C1 segment of cervical spinal cord (tissue), 14 donors: ENCODE results near the gene BEX4.
"Not testable (repeated sequence)": the region's sequence is repeated elsewhere in the genome, so short reads cannot be mapped to it uniquely, and the experiment has no call there.

Experiments used
- DNase-seq, 14 donors: peaks; one replicate each; lab custom pipeline; 2025; lab: John Stamatoyannopoulos, UW

BEX4 gene, protein sequence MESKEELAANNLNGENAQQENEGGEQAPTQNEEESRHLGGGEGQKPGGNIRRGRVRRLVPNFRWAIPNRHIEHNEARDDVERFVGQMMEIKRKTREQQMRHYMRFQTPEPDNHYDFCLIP

DNA sequence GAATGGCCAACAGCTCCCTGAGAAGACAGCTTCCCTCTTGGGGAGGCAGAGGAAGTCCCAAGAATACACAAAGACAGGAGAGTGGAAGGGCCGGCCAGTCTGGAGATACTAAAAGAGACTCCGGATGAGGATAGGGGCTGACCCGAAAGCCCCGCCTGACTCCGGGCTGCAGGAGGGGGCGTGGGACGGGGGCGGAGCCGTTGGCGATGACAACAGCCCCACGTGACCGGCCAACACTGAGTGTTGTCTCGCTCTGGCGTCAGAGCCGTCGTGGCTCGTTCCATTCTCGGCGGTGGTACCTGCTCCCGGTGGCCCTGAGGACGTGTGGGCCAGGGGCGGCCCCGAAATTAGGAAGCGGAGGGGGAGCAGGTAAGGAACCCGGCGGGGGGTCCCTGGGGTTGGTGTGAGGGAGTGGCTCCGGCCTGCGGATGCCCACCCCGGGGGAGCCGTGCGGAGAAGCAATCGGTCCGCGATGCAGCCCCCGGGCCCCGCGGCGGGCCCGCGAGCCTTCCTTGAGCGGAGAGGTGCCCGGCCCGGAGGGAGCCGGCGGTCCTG is at the start of gene BEX4:
TSS of gene BEX4 (plus strand) at position 239 of the 555 bp plus-strand sequence. CDS start 1,046 bp downstream, outside the sequence.
- peak; percentile 13 to 79 (median 66) for DNase-seq

DNA sequence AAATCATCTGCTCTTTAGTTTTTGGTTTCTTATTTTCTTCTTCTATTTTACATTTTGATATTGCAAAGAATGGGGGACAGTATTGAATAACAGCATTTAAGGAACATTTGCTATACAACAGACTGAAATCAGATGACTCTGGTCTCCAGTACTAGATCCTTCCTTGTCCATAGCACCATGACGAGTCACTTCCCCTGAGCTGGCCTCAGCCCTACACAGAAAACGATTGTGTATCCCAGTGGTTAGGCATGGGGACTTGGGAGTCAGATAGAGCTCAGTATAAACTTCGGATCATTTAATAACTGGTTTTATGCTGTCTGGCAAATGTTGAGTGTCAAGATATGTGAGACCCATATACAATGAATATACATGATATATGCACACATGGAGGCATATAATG is 44.7 kb upstream of the BEX4 start:
- DNase-seq = no peak

DNA sequence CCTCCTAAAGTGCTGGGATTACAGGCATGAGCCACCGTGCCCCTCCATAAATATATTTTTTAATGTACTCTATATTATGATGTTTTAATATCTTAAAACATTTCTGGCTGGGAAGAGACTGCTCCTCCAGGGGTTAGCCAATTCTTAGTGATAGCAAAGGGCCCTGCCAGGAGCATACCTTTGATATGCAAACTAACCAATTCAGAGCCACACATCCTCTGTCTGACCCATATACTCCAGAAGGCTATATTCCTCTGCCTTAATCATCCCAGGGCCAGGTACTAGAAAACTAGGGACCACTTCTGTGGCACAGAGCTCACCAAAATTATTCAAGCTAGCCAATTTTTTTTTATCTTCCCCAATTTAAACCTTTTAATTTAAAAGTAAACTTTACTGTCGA is 43.6 kb upstream of the BEX4 start:
- no peak for DNase-seq

DNA sequence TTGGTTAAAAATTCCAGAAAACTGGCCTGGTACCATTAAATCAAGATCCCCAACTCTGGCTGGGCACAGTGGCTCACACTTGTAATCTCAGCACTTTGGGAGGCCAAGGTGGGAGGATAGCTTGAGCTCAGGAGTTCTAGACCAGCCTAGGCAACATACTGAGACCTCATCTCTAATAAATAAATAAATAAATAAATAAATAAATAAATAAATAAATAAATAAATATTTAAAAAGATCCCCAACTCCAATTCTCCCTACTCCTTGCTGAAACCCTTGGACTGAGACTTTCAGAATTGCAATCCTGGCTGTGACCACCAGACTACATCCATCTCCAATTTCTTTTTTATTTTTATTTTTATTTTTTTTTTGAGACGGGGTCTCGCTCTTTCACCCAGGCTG is 39.7 kb upstream of the BEX4 start:
- not testable (repeated sequence) for DNase-seq

DNA sequence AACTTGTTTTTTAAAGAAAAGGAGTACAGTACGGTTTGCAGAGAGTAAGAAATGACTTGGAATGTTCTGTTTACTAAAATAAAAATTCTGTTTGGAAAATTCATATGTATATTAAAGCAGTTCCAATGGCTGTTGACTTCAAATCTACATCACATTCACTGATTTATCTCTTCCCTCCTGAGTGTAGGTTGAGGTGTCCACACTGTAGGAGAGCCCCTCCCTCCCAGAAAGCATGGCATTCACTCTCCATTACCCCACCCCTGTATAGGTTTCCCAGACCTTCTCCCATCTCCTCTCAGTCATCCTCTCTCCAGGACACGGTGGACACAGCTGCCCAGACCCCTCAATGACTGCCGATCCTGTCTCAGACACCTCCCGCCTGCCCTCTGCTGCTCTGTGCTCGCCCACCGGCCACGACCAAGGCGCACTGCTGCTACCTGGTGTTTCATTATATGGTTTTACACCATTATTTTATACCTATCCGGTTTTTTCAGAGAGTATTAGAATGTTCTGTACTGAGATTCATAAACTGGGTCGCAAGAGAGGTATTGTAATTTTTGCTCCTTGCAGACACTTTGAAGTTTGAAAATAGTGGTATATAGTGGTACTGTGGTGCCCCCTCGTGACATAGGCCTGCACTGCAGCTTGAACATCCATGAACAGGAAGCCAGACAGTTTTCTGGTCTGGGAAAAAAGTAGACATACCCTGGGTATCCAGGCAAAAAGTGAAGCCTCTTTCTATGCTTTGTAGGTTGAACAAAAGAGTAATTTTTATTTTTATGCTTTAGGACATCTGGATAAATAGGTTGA is 38.8 kb upstream of the BEX4 start:
- peak in 8 of 14 donors; percentile 3 to 21 (median 6) for DNase-seq

DNA sequence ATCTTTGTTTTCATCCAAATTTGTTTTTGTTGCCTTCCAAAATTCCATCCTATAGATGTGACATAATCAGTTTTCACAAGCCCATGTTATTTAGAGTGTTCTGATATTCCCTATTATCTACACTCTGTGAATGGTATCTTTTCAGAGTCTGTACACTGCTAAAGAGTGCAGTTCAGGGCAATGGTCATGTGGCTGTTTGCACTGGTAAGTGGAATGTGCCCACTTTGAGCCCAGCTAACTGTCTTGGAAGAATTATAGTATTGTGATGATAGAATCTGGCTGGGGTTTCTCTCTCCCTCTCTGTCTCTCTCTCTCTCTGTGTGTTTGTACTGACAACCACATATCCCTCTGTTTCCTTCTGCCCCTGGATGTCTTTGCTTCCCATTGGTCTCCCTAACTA is 37.4 kb upstream of the BEX4 start:
- no peak for DNase-seq

DNA sequence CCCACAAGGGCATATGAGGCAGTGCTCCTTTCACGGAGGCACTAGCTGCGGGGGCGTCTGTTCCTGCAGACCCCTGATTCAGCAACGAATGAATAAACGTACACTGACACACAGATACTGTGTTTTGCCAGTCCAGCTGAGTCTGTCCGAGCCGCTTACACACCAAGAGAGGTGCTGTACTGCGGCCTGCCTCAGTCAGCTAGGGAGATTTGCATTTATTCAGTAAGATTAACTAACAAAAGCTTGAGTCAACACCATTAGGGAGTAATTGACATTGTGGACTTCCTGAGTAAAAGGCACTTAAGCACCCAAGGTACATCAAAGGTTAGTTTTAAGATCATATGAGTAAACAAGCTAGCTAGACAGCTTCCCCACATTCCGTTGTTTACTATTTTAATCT is 31.0 kb upstream of the BEX4 start:
- DNase-seq = no peak

DNA sequence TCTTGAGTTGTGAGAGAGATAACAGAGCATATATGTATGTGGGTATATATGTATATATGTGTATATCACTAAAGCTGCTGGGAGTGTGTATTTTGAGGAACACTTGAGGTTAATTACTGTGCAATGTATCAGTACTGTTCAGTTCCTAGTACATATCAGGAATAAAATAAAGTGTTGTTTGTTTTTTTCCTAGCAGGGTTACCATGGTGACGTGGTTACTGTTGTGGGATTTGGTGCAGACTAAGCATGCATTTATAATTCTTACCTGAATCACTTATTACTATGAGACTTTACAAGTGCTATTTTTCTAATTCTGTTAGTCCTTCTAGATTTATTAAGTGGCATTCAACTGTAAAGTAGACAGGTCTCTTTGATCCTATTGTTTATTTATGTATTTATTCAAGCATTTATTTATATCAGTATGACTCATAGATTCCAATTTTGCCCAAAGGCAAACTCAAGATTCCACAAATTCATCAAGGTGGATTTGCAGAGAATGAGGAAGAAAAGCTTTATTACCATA is 26.9 kb upstream of the BEX4 start:
- DNase-seq = no peak

DNA sequence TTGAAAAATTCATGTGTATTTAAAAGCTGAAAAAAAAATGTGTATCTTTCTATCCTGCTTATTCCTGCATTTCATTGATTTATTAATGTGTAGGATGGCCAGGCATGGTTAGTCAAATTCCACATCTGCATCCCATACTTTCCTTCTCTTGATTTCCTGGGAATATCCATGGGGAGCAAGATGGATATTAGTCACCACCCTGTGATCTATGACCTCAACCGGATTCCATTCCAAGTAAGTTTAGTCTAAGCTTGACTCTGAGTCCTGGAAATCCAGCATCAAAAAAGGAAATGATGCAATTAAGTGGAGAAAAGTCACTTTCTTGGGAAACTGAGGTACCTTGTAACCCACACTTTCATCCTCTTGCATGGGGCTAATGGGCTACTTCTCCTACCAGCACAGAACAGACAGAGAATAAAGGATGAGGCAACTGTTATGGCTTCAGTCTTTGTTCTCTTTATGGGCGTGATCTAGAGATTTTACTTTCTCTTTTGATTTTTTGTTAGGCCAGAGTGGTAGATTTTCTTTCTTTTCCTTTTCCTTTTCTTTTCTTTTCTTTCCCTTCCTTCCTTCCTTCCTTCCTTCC is 17.1 kb upstream of the BEX4 start:
- no peak for DNase-seq

DNA sequence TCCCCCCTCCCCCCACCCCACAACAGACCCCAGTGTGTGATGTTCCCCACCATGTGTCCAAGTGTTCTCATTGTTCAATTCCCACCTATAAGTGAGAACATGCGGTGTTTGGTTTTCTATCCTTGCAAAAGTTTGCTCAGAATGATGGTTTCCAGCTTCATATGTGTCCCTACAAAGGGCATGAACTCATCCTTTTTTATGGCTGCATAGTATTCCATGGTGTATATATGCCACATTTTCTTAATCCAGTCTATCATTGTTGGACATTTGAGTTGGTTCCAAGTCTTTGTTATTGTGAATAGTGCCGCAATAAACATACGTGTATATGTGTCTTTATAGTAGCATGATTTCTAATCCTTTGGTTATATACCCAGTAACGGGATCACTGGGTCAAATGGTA is 16.2 kb upstream of the BEX4 start:
- DNase-seq = not testable (repeated sequence)

DNA sequence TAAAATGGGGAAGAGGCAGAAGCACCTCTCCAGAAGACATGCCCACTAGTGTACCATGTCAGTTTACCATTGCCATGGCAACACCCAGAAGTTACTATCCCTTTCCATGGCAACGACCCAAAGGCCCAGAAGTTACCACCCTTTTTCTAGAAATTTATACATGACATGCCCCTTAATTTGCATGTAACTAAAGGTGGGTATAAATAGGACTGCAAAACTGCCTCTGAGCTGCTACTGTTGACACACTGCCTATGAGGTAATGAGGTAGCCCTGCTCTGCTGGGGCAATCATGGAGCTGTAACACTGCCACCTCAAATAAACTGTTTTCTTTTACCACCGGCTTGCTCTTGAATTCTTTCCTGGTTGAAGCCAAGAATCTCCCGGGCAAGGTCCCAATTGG is 13.9 kb upstream of the BEX4 start:
- DNase-seq = no peak

DNA sequence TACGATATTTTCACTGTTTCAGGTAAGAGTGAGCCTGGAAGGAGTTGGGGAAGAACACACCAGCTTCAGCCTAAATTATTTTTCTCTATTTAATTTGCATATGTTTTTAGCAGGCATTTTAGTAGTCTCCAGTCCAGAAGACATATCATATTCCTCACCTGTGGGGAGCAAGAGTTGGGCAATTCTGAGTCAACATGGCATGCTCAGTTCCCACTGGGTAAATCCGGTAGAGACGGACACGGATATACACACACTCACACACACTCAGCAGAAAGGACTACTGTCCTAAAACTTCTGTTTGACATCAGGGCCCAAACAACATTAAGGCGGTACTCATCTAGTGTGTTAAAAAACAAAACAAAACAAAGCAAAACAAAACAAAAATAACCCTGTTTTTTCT is 4.9 kb upstream of the BEX4 start:
- no peak for DNase-seq

DNA sequence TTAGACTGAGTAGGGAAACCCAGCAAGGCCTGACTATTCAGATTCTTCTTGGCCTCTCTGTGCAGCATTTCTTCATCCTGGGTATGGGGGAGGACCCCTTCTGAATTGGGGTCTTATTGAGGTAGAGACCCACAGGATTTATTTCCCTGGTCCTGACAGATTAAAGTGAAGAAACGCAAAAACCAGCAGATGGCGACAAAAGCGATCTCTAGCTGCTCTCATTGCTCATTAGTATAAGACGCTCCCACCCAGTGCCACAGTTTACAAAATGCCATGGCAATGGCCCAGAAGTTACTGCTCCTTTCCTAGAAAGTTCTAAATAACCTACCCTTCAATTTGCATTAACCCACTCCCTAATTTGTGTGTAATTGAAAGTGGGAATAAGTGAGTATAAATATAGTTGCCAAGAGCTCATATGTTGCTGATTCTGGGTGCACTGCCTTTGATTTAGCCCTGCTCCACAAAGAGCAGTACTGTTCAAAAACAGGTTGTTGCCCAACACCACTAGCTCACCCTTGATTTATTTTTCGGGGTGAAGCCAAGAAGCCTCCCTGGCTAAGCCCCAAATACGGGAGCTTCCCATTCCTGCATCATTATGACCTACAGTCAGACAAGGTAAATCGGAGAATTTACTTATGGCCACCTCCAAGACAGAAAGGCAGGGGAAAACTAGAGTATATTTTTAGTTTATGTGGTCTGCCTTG is 3.7 kb upstream of the BEX4 start:
- DNase-seq = peak in 8 of 14 donors; percentile 0 to 22 (median 10)

DNA sequence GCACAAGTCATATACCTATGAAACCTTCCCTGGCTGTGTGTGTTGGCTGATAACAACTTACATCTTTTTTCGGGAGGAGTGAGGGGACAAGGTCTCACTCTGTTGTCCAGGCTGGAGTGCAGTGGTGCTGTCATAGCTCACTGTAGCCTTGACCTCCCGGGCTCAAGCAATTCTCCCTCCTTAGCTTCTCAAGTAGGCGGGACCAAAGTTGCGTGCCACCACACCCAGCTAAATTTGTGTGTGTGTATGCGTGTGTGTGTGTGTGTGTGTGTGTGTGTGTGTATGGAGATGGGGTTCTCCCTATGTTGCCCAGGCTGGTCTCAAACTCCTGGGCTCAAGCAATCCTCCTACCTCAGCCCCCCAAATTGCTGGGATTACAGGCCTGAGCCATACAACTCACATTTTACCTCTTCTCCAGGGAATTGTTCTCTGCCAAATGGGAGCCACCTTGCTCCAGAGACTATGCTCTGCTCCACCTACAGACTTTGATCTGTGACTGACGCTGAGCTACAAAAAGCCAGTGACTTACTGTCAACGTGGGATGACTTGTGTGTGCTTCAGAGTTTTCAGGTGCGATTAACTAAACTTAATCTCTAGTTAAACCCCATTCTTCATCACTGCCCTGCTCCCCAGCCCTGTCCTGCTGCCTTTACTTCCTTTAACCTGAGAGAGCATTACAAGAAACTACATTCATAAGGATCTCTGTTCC is 2.0 kb upstream of the BEX4 start:
- no peak for DNase-seq

DNA sequence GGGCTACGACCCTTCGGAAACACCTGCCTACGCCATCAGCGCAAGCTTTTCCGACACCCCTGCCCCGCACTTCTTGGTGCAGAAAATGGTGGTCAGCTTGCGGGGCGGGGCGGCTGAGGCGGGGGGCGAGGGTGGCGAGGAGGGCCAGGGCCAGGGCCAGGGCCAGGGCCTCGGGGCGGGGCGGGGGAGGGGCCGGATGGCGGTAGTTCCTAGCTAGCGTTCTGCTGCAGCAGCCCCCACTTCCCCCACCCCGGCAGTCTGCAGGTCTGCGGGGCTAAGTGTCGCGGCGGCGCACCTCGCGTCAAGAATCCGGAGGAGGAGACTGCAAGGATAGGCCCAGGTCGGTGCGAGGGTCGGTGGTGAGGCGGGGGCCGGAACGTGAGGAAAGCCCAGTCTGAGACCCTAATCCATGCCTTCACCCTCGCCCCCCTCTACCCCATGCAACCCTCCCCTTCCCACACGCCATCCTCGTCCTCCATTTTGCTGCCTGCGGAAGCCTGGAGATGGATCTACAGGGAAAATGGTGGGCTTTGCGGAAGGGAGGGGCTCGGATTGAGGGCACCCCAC is 600 bp downstream of the BEX4 start:
- DNase-seq = peak in 7 of 14 donors; percentile 1 to 49 (median 38)

DNA sequence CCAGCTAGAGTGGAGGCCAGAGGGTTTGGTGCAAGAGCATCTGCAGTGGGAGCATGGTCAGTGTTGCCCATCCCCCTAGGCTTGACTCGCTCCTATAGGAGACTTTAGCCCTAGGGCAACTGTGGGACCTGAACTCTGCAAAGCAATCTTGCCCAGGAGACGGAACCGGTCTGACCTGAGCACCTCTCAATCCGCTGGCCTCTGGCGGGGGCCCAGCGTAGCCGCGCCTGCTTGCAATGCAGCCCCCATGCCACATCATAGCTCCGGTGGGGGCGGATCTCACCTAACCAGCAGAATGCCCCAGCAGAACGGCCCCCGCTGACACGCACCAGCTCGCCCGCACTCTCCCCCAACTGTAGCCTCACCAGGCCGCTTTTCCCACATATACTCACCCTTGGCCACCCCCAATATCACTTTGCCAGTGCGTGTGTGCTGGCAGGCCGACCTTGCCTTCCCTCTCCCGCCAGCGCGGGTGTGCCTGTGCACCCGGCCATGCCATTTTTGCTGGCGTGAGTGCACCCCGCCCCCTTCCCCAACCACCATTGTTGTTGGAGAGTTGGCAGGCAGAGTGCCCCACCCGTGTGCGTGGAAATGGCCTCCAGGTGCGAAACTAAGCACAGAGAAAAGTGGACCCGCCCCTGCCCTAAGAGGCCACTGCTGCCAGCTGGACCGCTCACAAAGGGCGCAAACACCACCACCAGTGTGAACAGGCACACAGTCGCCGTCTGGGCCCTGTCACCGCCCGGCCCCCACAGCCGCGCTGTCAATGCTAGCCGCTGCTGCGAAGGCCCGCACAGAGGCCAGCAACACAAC is 5.8 kb downstream of the BEX4 start:
- peak in 6 of 14 donors; percentile 0 to 19 (median 9) for DNase-seq

DNA sequence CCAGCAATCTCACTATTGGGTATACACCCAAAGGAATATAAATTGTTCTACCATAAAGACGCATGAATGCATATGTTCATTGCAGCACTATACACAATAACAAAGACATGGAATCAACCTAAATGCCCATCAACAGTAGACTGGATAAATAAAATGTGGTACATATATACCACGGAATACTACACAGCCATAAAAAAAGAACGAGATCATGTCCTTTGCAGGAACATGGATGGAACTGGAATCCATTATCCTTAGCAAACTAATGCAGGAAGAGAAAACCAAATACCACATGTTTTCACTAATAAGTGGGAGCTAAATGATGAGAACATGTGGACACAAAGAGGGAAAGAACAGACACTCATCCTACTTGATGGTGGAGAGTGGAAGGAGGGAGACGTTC is 11.0 kb downstream of the BEX4 start:
- DNase-seq = not testable (repeated sequence)

DNA sequence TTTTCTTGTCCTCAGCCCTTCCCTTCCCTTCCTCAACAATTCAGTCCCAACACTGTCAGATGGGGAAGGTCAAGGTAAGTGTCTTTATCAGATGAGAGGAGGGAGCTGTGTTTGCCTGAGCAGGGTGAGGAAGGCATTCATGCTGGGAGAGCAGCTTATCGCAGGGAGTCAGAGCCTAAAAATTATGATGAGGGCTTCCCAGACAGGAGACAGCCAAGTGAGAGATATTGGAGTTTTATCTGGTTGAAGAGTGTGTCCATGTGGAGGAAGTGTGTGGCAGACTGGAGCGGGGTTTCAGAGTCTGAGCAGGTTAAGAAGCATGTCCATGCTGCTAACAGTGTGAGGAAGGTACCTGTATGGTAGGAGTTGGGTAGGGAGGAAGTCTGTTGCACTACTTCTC is 18.4 kb downstream of the BEX4 start:
- DNase-seq = no peak

DNA sequence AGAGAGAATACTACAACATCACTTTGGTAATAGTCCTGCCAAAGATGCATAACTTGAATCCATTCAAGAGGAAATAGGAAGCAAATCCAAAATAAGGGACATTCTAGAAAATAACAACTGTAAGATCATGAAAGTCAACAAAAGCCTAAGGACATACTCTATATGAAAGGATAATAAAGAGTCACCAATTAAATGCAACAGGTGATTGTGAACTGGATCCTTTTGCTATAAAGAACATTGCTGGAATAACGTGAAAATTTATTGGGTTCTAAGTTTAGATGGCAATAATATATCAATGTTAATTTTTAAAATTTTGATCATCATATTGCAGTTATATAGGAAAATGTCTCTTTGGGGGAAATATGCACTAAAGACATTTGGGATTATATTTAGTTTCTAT is 20.0 kb downstream of the BEX4 start:
- DNase-seq = no peak

DNA sequence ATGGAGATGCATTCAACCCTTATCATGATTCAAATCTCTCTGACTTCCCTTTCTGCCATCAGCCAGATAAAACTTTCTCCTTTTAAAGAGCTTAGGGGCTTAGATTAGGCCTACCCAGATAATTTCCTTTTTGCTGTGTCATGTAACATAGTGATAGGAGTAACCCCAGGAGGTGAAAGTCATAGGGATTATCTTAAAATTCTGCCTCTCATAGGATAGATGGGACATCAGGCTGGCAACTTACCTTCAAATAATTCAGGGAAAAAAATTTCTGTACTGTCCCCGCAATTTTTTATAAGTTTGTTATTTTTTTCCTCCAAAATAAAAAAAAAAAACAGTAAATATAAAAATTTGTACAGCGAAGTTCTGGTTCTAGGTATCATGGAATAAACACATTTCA is 20.7 kb downstream of the BEX4 start:
- not testable (repeated sequence) for DNase-seq
